Measurements from ENCODE around the gene PIK3CG.
"Not testable (repeated sequence)": the region's sequence is repeated elsewhere in the genome, so short reads cannot be mapped to it uniquely, and the experiment has no call there.

Gene PIK3CG

DNA sequence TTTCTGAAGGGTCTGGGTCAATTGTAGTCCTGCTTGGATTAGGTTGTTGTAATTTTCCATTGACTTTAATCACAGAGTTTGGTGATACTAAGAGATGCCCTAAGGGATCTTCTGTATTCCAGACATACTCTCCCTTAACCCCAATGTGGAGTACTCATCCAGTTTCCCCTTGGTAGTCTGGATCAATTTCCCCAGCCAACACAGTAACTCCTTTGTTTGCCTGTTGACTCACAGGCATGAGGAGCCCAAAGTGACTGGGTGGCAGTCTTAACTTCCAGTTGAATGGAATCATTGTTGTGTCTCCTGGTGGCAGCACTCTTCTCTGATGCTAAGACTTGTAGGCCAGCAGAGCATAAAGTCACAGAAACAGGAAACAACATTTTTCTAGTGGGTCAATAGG lies 41.5 kb upstream of the PIK3CG start:
- Histone ChIP-seq H2BK120ac (ENCODE audit: low read depth, low read length) (no peak overlapping the region), H4K5ac (ENCODE audit: low read length) (no peak overlapping the region), H3K9ac (ENCODE audit: low read length) (no peak overlapping the region), H3K27ac (ENCODE audit: low read depth, low read length) (no peak overlapping the region), H4K8ac (ENCODE audit: low read depth, low read length) (no peak overlapping the region), H3K4ac (ENCODE audit: low read depth, low read length) (no peak overlapping the region), H2BK15ac (replicated peaks; ENCODE audit: low read depth) (no peak overlapping the region), H3K56ac (ENCODE audit: low read length) (no peak overlapping the region), H2BK5ac (ENCODE audit: low read length) (no peak overlapping the region), H3K79me2 (ENCODE audit: control insufficient read depth, insufficient read depth, low read length) (no peaks in the 10 kb centered on the region), H3K4me2 (ENCODE audit: low read length) (no peak overlapping the region), H3K23ac (ENCODE audit: low read length) (no peak overlapping the region), H3K18ac (ENCODE audit: low read length) (no peak overlapping the region), H3K27me3 (ENCODE audit: insufficient read depth, low read length, poor library complexity) (no peaks in the 10 kb centered on the region), H3K4me3 (ENCODE audit: low read length) (no peak overlapping the region), H3K79me1 (ENCODE audit: low read length) (no peaks in the 10 kb centered on the region), H3K36me3 (ENCODE audit: control insufficient read depth, insufficient read depth, low read length) (no peaks in the 10 kb centered on the region), H3K4me1 (ENCODE audit: control insufficient read depth, low read depth, low read length) (no peaks in the 10 kb centered on the region), H2AK5ac (ENCODE audit: low read length) (no peak overlapping the region)
- DNase-seq: no peak

DNA sequence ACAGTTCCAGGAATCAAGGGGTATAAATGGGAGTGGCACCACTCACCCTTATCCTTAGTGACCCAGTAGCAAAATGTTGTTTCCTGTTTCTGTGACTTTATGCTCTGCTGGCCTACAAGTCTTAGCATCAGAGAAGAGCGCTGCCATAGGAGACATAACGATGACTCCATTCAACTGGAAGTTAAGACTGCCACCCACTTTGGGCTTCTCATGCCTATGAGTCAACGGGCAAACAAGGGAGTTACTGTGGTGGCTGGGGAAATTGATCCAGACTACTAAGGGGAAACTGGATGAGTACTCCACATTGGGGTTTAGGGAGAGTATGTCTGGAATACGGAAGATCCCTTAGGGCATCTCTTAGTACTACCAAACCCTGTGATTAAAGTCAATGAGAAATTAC lies 40.6 kb upstream of the PIK3CG start:
- no peak overlapping the region for H2BK5ac ChIP-seq (ENCODE audit: low read length)
- H3K18ac ChIP-seq (ENCODE audit: low read length): no peak overlapping the region
- whole genome bisulfite sequencing (ENCODE audit: extremely low coverage, insufficient coverage, low lambda C conversion rate): no CpG with 5 or more reads among the region's 4 CpGs
- no peak overlapping the region for H3K23ac ChIP-seq (ENCODE audit: low read length)
- H3K56ac ChIP-seq (ENCODE audit: low read length): no peak overlapping the region
- H3K4ac ChIP-seq (ENCODE audit: low read depth, low read length): no peak overlapping the region
- no peak overlapping the region for H3K27ac ChIP-seq (ENCODE audit: low read depth, low read length)
- no peaks in the 10 kb centered on the region for H3K79me1 ChIP-seq (ENCODE audit: low read length)
- H3K27me3 ChIP-seq (ENCODE audit: insufficient read depth, low read length, poor library complexity): no peaks in the 10 kb centered on the region
- H2AK5ac ChIP-seq (ENCODE audit: low read length): no peak overlapping the region
- no peaks in the 10 kb centered on the region for H3K4me1 ChIP-seq (ENCODE audit: control insufficient read depth, low read depth, low read length)
- H2BK120ac ChIP-seq (ENCODE audit: low read depth, low read length): no peak overlapping the region
- no peak overlapping the region for H3K4me2 ChIP-seq (ENCODE audit: low read length)
- no peak overlapping the region for H3K9ac ChIP-seq (ENCODE audit: low read length)
- H4K8ac ChIP-seq (ENCODE audit: low read depth, low read length): no peak overlapping the region
- H4K5ac ChIP-seq (ENCODE audit: low read length): no peak overlapping the region
- no peak overlapping the region for H3K4me3 ChIP-seq (ENCODE audit: low read length)
- no peaks in the 10 kb centered on the region for H3K79me2 ChIP-seq (ENCODE audit: control insufficient read depth, insufficient read depth, low read length)
- no peaks in the 10 kb centered on the region for H3K36me3 ChIP-seq (ENCODE audit: control insufficient read depth, insufficient read depth, low read length)
- no peak for DNase-seq
- H2BK15ac ChIP-seq (replicated peaks; ENCODE audit: low read depth): no peak overlapping the region

DNA sequence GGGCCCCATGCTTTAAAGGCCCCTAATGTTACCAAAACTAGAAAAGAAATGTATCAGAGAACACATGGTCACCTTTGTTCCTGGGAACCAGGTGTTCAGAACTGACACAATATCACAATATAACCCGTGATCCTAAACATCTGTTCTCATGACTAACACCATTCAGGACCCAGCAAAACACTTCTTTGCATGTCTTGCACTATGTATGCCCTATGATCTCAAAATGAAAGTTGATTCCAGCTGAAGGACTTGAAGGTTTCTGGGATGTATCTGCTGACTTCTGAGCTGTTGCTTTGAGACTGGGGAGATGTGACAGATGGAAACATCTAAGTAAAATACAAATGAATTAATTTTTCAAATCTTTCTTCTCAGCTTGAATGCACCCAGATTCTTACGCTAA lies 37.5 kb upstream of the PIK3CG start:
- Histone ChIP-seq H3K4me1 (ENCODE audit: control insufficient read depth, low read depth, low read length) (no peaks in the 10 kb centered on the region), H3K18ac (ENCODE audit: low read length) (no peak overlapping the region), H3K27ac (ENCODE audit: low read depth, low read length) (no peak overlapping the region), H3K79me1 (ENCODE audit: low read length) (no peaks in the 10 kb centered on the region), H3K23ac (ENCODE audit: low read length) (no peak overlapping the region), H2BK5ac (ENCODE audit: low read length) (no peak overlapping the region), H2BK15ac (replicated peaks; ENCODE audit: low read depth) (no peak overlapping the region), H3K4me3 (ENCODE audit: low read length) (no peak overlapping the region), H4K8ac (ENCODE audit: low read depth, low read length) (no peak overlapping the region), H3K9ac (ENCODE audit: low read length) (no peak overlapping the region), H3K4me2 (ENCODE audit: low read length) (no peak overlapping the region), H3K27me3 (ENCODE audit: insufficient read depth, low read length, poor library complexity) (no peaks in the 10 kb centered on the region), H4K5ac (ENCODE audit: low read length) (no peak overlapping the region), H3K79me2 (ENCODE audit: control insufficient read depth, insufficient read depth, low read length) (no peaks in the 10 kb centered on the region), H3K56ac (ENCODE audit: low read length) (no peak overlapping the region), H2AK5ac (ENCODE audit: low read length) (no peak overlapping the region), H2BK120ac (ENCODE audit: low read depth, low read length) (no peak overlapping the region), H3K36me3 (ENCODE audit: control insufficient read depth, insufficient read depth, low read length) (no peaks in the 10 kb centered on the region), H3K4ac (ENCODE audit: low read depth, low read length) (no peak overlapping the region)
- no CpG with 5 or more reads among the region's 2 CpGs for whole genome bisulfite sequencing (ENCODE audit: extremely low coverage, insufficient coverage, low lambda C conversion rate)
- DNase-seq: no peak

DNA sequence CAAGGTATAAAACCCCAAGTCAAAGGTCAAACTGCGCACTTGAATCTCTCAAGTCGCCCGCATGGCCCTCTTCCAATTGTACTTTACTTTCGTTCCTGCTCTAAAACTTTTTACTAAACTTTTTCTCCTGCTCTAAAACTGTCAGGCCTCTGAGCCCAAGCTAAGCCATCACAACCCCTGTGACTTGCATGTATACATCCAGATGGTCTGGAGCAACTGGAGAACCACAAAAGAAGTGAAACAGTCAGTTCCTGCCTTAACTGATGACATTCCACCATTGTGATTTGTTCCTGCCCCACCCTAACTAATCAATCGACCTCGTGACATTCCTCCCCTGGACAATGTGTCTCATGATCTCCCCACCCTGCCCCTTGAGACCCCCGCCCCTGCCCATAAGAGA lies 35.6 kb upstream of the PIK3CG start:
- no peak overlapping the region for H2AK5ac ChIP-seq (ENCODE audit: low read length)
- H3K4me3 ChIP-seq (ENCODE audit: low read length): no peak overlapping the region
- no peaks in the 10 kb centered on the region for H3K79me1 ChIP-seq (ENCODE audit: low read length)
- H3K4ac ChIP-seq (ENCODE audit: low read depth, low read length): no peak overlapping the region
- H3K4me2 ChIP-seq (ENCODE audit: low read length): no peak overlapping the region
- no peak overlapping the region for H3K9ac ChIP-seq (ENCODE audit: low read length)
- H3K27ac ChIP-seq (ENCODE audit: low read depth, low read length): no peak overlapping the region
- WGBS (ENCODE audit: extremely low coverage, insufficient coverage, low lambda C conversion rate): no CpG with 5 or more reads among the region's 7 CpGs
- no peaks in the 10 kb centered on the region for H3K4me1 ChIP-seq (ENCODE audit: control insufficient read depth, low read depth, low read length)
- no peak overlapping the region for H3K56ac ChIP-seq (ENCODE audit: low read length)
- H3K23ac ChIP-seq (ENCODE audit: low read length): no peak overlapping the region
- DNase-seq: no peak
- no peak overlapping the region for H4K8ac ChIP-seq (ENCODE audit: low read depth, low read length)
- no peak overlapping the region for H2BK5ac ChIP-seq (ENCODE audit: low read length)
- H4K5ac ChIP-seq (ENCODE audit: low read length): no peak overlapping the region
- no peak overlapping the region for H2BK15ac ChIP-seq (replicated peaks; ENCODE audit: low read depth)
- no peak overlapping the region for H2BK120ac ChIP-seq (ENCODE audit: low read depth, low read length)
- H3K79me2 ChIP-seq (ENCODE audit: control insufficient read depth, insufficient read depth, low read length): no peaks in the 10 kb centered on the region
- no peaks in the 10 kb centered on the region for H3K27me3 ChIP-seq (ENCODE audit: insufficient read depth, low read length, poor library complexity)
- H3K18ac ChIP-seq (ENCODE audit: low read length): no peak overlapping the region
- H3K36me3 ChIP-seq (ENCODE audit: control insufficient read depth, insufficient read depth, low read length): no peaks in the 10 kb centered on the region

DNA sequence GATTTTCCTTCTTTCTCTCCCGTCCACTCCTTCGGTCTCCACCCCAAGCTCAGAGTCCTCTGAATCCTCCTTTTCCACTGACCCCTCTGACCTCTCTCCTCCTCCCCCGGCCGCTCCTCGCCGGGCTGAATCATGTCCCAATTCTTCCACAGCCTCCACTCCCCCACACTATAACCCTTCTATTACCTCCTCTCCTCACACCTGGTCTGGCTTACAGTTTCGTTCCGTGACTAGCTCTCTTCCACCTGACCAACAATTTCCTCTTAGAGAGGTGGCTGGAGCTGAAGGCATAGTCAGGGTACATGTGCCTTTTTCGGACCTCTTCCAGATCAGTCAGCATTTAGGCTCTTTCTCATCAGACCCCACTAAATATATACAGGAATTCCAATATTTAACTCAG lies 34.2 kb upstream of the PIK3CG start:
- not testable (repeated sequence) for H3K23ac ChIP-seq (ENCODE audit: low read length); H3K4me1 ChIP-seq (ENCODE audit: control insufficient read depth, low read depth, low read length); H3K4me3 ChIP-seq (ENCODE audit: low read length); H3K4me2 ChIP-seq (ENCODE audit: low read length); H3K56ac ChIP-seq (ENCODE audit: low read length); H3K79me2 ChIP-seq (ENCODE audit: control insufficient read depth, insufficient read depth, low read length); H2BK15ac ChIP-seq (replicated peaks; ENCODE audit: low read depth); DNase-seq; H2BK120ac ChIP-seq (ENCODE audit: low read depth, low read length); H4K5ac ChIP-seq (ENCODE audit: low read length); H3K18ac ChIP-seq (ENCODE audit: low read length); H3K27me3 ChIP-seq (ENCODE audit: insufficient read depth, low read length, poor library complexity); H3K9ac ChIP-seq (ENCODE audit: low read length); H3K4ac ChIP-seq (ENCODE audit: low read depth, low read length); H3K79me1 ChIP-seq (ENCODE audit: low read length); H2BK5ac ChIP-seq (ENCODE audit: low read length); H3K27ac ChIP-seq (ENCODE audit: low read depth, low read length); H4K8ac ChIP-seq (ENCODE audit: low read depth, low read length); H2AK5ac ChIP-seq (ENCODE audit: low read length); H3K36me3 ChIP-seq (ENCODE audit: control insufficient read depth, insufficient read depth, low read length)
- no CpG with 5 or more reads among the region's 9 CpGs for WGBS (ENCODE audit: extremely low coverage, insufficient coverage, low lambda C conversion rate)

DNA sequence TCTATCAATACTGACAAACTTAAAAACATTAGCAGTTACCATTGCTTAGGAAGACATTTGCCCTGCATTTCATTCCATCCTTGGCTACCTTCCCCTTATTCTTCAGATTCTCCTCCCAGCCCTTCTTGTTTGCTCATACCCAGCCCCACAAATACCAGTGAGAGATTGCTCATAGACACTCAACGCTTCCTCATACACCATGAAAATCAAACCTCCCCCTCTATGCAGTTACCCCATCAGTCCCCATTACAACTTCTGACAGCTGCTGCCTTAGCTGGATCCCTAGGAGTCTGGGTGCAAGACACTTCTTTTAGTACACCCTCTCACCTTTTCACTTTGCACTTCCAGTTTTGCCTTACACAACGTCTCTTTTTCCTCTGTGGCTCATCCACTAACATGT lies 28.3 kb upstream of the PIK3CG start:
- no peak overlapping the region for H3K18ac ChIP-seq (ENCODE audit: low read length)
- no peaks in the 10 kb centered on the region for H3K79me2 ChIP-seq (ENCODE audit: control insufficient read depth, insufficient read depth, low read length)
- no peak overlapping the region for H4K5ac ChIP-seq (ENCODE audit: low read length)
- no peaks in the 10 kb centered on the region for H3K27me3 ChIP-seq (ENCODE audit: insufficient read depth, low read length, poor library complexity)
- no peak overlapping the region for H4K8ac ChIP-seq (ENCODE audit: low read depth, low read length)
- WGBS (ENCODE audit: extremely low coverage, insufficient coverage, low lambda C conversion rate): no CpG with 5 or more reads among the region's 2 CpGs
- no peak overlapping the region for H2BK15ac ChIP-seq (replicated peaks; ENCODE audit: low read depth)
- no peak overlapping the region for H3K23ac ChIP-seq (ENCODE audit: low read length)
- no peak overlapping the region for H2BK120ac ChIP-seq (ENCODE audit: low read depth, low read length)
- H2AK5ac ChIP-seq (ENCODE audit: low read length): no peak overlapping the region
- no peak overlapping the region for H2BK5ac ChIP-seq (ENCODE audit: low read length)
- no peak for DNase-seq
- H3K4me3 ChIP-seq (ENCODE audit: low read length): no peak overlapping the region
- no peaks in the 10 kb centered on the region for H3K79me1 ChIP-seq (ENCODE audit: low read length)
- H3K9ac ChIP-seq (ENCODE audit: low read length): no peak overlapping the region
- no peak overlapping the region for H3K4ac ChIP-seq (ENCODE audit: low read depth, low read length)
- H3K27ac ChIP-seq (ENCODE audit: low read depth, low read length): no peak overlapping the region
- H3K36me3 ChIP-seq (ENCODE audit: control insufficient read depth, insufficient read depth, low read length): no peaks in the 10 kb centered on the region
- no peak overlapping the region for H3K4me2 ChIP-seq (ENCODE audit: low read length)
- no peak overlapping the region for H3K56ac ChIP-seq (ENCODE audit: low read length)
- H3K4me1 ChIP-seq (ENCODE audit: control insufficient read depth, low read depth, low read length): no peaks in the 10 kb centered on the region
